Measurements from ENCODE around the gene CMAS.
"Not testable (repeated sequence)": the region's sequence is repeated elsewhere in the genome, so short reads cannot be mapped to it uniquely, and the experiment has no call there.

Gene CMAS

GRCh38 chr12:22046090-22046967 lies at the start of gene CMAS:
TSS of gene CMAS (plus strand) at chr12:22046218. CDS start at chr12:22046304, 86 bp downstream.
- DNase-seq = peak; percentile 67

- DNase-seq = no peak
These were observed 47.7 kb upstream of the CMAS start for GRCh38 chr12:21998295-21998694.

GRCh38 chr12:21998782-21999181 lies 47.2 kb upstream of the CMAS start:
- no peak for DNase-seq

- no peak for DNase-seq
These were observed 43.6 kb upstream of the CMAS start for GRCh38 chr12:22002430-22002829.

- DNase-seq = not testable (repeated sequence)
These were observed 38.2 kb upstream of the CMAS start for GRCh38 chr12:22007794-22008193.

- DNase-seq = no peak
These were observed 37.8 kb upstream of the CMAS start for GRCh38 chr12:22008196-22008595.

GRCh38 chr12:22014041-22014782 lies 31.8 kb upstream of the CMAS start:
- DNase-seq = no peak

- DNase-seq = no peak
These were observed 31.3 kb upstream of the CMAS start for GRCh38 chr12:22014783-22015144.

GRCh38 chr12:22016982-22017381 lies 29.0 kb upstream of the CMAS start:
- no peak for DNase-seq

GRCh38 chr12:22018860-22019259 lies 27.2 kb upstream of the CMAS start:
- peak; percentile 7 for DNase-seq

GRCh38 chr12:22023489-22023888 lies 22.5 kb upstream of the CMAS start:
- DNase-seq = not testable (repeated sequence)

- no peak for DNase-seq
These were observed 16.5 kb upstream of the CMAS start for GRCh38 chr12:22029491-22029890.

GRCh38 chr12:22029991-22030390 lies 16.0 kb upstream of the CMAS start:
- DNase-seq = no peak

- DNase-seq = no peak
These were observed 13.3 kb upstream of the CMAS start for GRCh38 chr12:22032732-22033131.

- no peak for DNase-seq
These were observed 11.1 kb upstream of the CMAS start for GRCh38 chr12:22034709-22035506.

- no peak for DNase-seq
These were observed 8.1 kb upstream of the CMAS start for GRCh38 chr12:22037947-22038346.

GRCh38 chr12:22038734-22039133 lies 7.3 kb upstream of the CMAS start:
- DNase-seq = no peak

GRCh38 chr12:22039361-22039760 lies 6.7 kb upstream of the CMAS start:
- no peak for DNase-seq

- no peak for DNase-seq
These were observed 2.9 kb upstream of the CMAS start for GRCh38 chr12:22042976-22043669.

- DNase-seq = no peak
These were observed 2.1 kb upstream of the CMAS start for GRCh38 chr12:22043943-22044342.

GRCh38 chr12:22044391-22044790 lies 1.6 kb upstream of the CMAS start:
- DNase-seq = no peak

- no peak for DNase-seq
These were observed 961 bp downstream of the CMAS start for GRCh38 chr12:22046968-22047390.

GRCh38 chr12:22047494-22047893 lies 1.5 kb downstream of the CMAS start:
- no peak for DNase-seq

Measured in midbrain (tissue), 1 donor.